Measurements from ENCODE around the gene ARMH3.

GRCh38 chr10:102064503-102064867 lies 8.5 kb upstream of the ARMH3 start:
- no peak for TF ChIP-seq ZNF274 (IDR thresholded peaks at IDR 0.05; ENCODE audit: low read depth, low read length)
- TF ChIP-seq YY1 (IDR thresholded peaks at IDR 0.05; ENCODE audit: insufficient read depth, insufficient read length), result no peak
